BE2C (cell line): Measurements from ENCODE around the gene SMG6.
"Not testable (repeated sequence)": the region's sequence is repeated elsewhere in the genome, so short reads cannot be mapped to it uniquely, and the experiment has no call there.

Experiments
- DNase-seq: peaks from one replicate; pipeline ENCODE4 v3.0.0-alpha.2; 2020
- H3K27me3 ChIP-seq: fragments of 250-450 bp; sonication (Bioruptor Pico); 2 replicates; pipeline ENCODE4 v1.5.1; 2020; ENCODE audit warnings: mild to moderate bottlenecking
- H3K36me3 ChIP-seq: fragments of 250-450 bp; sonication (Bioruptor Pico); 2 replicates; pipeline ENCODE4 v1.5.1; 2020; ENCODE audit warnings: mild to moderate bottlenecking
- H3K4me1 ChIP-seq: fragments of 250-450 bp; sonication (Bioruptor Pico); 2 replicates; pipeline ENCODE4 v1.5.1; 2020
- H3K4me3 ChIP-seq: 2 replicates; pipeline ENCODE4 v1.5.1; 2011; ENCODE audit warnings: low read depth, low read length
- H3K9me3 ChIP-seq: fragments of 250-450 bp; sonication (Bioruptor Pico); 2 replicates; pipeline ENCODE4 v1.5.1; 2020
- TF ChIP-seq, protein P1 (sequence below): IDR thresholded peaks from 2 replicates; pipeline ENCODE4 v1.5.1; 2012; ENCODE audit warnings: mild to moderate bottlenecking, low read depth, low read length

Gene SMG6

DNA sequence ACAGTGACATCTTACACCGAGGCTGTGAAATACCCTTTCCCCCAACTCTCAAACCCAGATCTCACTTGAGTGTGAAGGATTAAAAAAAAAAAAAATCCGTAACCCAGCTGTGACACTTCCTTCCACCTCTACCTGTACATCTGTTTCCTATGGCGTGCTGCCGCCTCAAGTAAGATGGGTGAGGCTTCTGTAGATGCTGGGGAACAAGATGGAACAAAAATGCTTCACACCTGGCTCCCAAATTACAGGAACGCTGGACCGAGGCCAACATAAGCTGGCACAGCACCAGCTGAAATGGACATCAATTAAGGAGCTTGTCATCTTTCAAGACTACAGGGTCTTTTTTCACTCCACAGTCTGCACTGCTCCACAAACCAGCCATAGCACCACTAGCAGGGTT, 152.8 kb downstream of the SMG6 start:
- Histone ChIP-seq H3K9me3 (no peaks in the 10 kb centered on the region), H3K27me3 (no peaks in the 10 kb centered on the region), H3K4me3 (no peak overlapping the region), H3K36me3 (no peaks in the 10 kb centered on the region), H3K4me1 (no peaks in the 10 kb centered on the region)
- TF ChIP-seq, protein P1, sequence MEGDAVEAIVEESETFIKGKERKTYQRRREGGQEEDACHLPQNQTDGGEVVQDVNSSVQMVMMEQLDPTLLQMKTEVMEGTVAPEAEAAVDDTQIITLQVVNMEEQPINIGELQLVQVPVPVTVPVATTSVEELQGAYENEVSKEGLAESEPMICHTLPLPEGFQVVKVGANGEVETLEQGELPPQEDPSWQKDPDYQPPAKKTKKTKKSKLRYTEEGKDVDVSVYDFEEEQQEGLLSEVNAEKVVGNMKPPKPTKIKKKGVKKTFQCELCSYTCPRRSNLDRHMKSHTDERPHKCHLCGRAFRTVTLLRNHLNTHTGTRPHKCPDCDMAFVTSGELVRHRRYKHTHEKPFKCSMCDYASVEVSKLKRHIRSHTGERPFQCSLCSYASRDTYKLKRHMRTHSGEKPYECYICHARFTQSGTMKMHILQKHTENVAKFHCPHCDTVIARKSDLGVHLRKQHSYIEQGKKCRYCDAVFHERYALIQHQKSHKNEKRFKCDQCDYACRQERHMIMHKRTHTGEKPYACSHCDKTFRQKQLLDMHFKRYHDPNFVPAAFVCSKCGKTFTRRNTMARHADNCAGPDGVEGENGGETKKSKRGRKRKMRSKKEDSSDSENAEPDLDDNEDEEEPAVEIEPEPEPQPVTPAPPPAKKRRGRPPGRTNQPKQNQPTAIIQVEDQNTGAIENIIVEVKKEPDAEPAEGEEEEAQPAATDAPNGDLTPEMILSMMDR: no peak
- no peak for DNase-seq

DNA sequence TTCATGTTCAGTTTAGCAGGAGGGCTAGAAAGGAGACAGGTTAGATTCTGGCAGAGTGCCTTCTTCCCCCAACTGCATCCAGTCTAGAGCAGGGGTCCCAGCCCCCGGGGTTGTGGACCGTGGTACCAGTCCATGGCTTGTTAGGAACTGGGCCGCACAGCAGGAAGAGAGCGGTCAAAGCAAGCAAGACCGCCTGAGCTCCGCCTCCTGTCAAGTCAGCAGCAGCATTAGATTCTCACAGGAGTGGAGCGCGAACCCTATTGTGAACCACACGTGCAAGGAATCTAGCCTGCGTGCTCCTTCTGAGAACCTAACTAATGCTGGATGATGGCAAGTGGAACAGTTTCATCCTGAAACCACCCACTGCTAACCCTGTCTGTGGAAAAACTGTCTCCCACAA, 153.7 kb downstream of the SMG6 start:
- Histone ChIP-seq H3K27me3 (no peaks in the 10 kb centered on the region), H3K9me3 (no peaks in the 10 kb centered on the region), H3K36me3 (no peaks in the 10 kb centered on the region), H3K4me1 (no peaks in the 10 kb centered on the region), H3K4me3 (no peak overlapping the region)
- DNase-seq: no peak
- TF ChIP-seq, protein P1: no peak

DNA sequence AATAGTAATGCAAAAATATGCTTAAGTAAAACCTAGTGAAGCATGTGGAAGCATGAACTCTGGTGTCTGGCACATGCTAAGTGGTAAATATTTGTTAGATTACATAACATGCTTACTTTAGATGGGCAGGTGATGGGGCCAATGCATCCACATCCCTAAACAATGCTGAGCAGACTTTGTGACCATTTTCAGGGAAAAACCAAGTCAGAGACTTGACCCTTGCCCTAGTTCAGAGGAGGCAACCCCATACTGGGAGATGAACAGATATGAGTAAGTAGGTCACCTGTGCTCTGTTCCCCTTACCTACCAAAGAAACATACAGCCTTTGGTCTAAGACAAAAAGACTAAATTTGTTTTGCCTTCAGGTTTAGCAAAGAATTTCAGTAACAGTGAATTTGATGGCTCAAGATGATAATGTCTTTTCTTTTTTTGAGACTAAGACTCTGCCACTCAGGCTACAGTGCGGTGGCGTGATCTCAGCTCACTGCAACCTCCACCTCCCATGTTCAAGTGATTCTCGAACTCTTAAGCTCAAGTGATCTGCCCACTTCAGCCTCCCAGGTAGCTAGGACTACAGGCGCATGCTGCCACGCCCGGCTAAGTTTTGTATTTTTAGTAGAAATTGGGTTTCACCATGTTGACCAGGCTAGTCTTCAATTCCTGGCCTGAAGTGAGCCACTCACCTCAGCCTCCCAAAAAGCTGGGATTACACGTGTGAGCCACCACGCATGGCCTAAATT, 157.3 kb downstream of the SMG6 start:
- no peaks in the 10 kb centered on the region for H3K4me1 ChIP-seq
- no peaks in the 10 kb centered on the region for H3K27me3 ChIP-seq
- H3K9me3 ChIP-seq: no peaks in the 10 kb centered on the region
- no peak for DNase-seq
- no peak overlapping the region for H3K4me3 ChIP-seq
- no peaks in the 10 kb centered on the region for H3K36me3 ChIP-seq
- TF ChIP-seq, protein P1: no peak

DNA sequence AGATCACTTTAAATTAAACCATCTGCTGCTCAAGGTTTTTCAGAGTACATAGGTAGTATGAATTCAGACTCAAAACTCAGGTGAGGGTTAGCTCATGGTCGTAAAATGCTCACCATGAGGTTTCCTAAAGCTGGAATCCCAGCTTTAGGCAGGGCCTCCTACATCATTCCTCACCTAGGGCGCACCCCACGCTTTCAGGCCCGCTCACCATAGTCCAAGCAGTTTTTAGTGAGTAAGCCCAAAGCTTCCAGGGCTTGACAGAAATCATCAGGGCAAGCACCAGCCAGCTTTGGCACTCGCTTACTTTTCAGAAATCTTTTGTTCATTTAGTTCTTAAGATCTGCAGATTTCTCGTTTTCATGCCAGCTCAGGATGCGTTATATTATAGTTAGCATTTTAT, 158.9 kb downstream of the SMG6 start:
- Histone ChIP-seq H3K4me3 (no peak overlapping the region), H3K4me1 (no peaks in the 10 kb centered on the region), H3K36me3 (no peaks in the 10 kb centered on the region), H3K27me3 (no peaks in the 10 kb centered on the region), H3K9me3 (no peaks in the 10 kb centered on the region)
- TF ChIP-seq, protein P1: no peak
- no peak for DNase-seq

DNA sequence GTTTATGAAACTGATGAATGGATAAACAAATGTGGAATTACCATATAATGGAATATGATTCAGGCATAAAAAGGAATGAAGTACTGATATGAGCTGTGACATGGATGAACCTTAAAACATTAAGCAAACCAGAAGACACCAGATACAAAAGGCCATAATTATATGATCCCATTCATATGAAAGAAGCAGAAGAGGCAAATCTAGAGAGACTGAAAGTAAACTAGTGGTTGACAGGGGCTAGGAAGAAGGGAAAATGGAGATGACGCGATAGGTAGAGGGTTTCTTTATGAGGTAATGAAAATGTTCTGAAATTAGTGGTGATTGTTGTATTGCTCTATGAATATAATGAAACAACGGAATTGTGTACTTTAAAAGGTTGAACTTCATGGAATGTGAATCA, 160.3 kb downstream of the SMG6 start:
- TF ChIP-seq, protein P1: no peak

DNA sequence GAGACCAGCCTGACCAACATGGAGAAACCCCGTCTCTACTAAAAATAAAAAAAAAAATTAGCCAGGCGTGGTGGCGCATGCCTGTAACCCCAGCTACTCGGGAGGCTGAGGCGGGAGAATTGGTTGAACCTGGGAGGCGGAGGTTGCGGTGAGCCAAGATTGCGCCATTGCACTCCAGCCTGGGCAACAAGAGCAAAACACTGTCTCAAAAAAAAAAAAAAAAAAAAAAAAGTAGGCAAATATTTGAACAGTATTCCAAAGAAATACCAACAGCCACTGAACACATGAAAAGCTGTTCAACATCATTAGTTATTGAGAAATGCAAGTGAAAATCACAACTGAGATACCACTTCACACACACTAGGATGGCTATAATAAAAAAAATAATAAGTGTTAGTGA, 160.9 kb downstream of the SMG6 start:
- not testable (repeated sequence) for DNase-seq, H3K36me3 ChIP-seq, H3K9me3 ChIP-seq, H3K4me3 ChIP-seq, H3K27me3 ChIP-seq
- H3K4me1 ChIP-seq: peaks cover 10% of the 10 kb centered on the region

More for the DNA sequence above, 160.3 kb downstream of the SMG6 start:
- Histone ChIP-seq H3K4me1 (peaks cover 6% of the 10 kb centered on the region), H3K36me3 (no peaks in the 10 kb centered on the region), H3K9me3 (no peaks in the 10 kb centered on the region), H3K4me3 (no peak overlapping the region), H3K27me3 (no peaks in the 10 kb centered on the region)
- no peak for DNase-seq
